K562 (cell line): ENCODE results near the gene GPR3. TPM values are rescaled to one million over a fixed set of nuclear protein-coding genes. Genes with fewer than 3 reads are reported as not detected.

Source experiments
- ADNP ChIP-seq: fragments of 200-800 bp; sonication (Bioruptor generic); IDR thresholded peaks from 2 replicates; pipeline ENCODE4 v1.6.1; 2016; ENCODE audit warnings: missing genetic modification characterization, missing compliant biosample characterization
- BCLAF1 ChIP-seq, 2 experiments: fragments of 450-650 bp in 1 of 2; IDR thresholded peaks; 2 replicates each; pipeline ENCODE4 v1.6.1; 2011 to 2017; ENCODE audit warnings: low read depth in 2 of 2, antibody characterized with exemption in 1 of 2, borderline replicate concordance in 1 of 2, low read length in 1 of 2, mild to moderate bottlenecking in 1 of 2, mixed read lengths in 1 of 2; ENCODE audit not compliant: control insufficient read depth in 1 of 2
- CBX3 ChIP-seq, 2 experiments: IDR thresholded peaks; 1 replicate in 1 of 2; 2 replicates in 1 of 2; pipeline ENCODE4 v1.6.1; 2012; ENCODE audit warnings: inconsistent platforms in 2 of 2, low read length in 2 of 2, borderline replicate concordance in 1 of 2, control low read depth in 1 of 2
- CHD4 ChIP-seq: fragments of 200-600 bp; sonication (generic); IDR thresholded peaks from 3 replicates; pipeline ENCODE4 v1.6.1; 2012; ENCODE audit warnings: low read depth, mild to moderate bottlenecking, mixed read lengths, low read length, inconsistent platforms; ENCODE audit not compliant: insufficient read depth, insufficient replicate concordance, poor library complexity, severe bottlenecking
- CTBP1 ChIP-seq: fragments of 450-650 bp; IDR thresholded peaks from 2 replicates; pipeline ENCODE4 v1.6.1; 2016; ENCODE audit warnings: borderline replicate concordance
- EP300 ChIP-seq: IDR thresholded peaks from 2 replicates; pipeline ENCODE4 v1.6.1; 2012; ENCODE audit warnings: low read length, improper control_type of control experiment
- GTF2F1 ChIP-seq: IDR thresholded peaks from 2 replicates; pipeline ENCODE4 v1.6.1; 2011; ENCODE audit warnings: low read depth, low read length, improper control_type of control experiment
- KLF6 ChIP-seq: fragments of 250-450 bp; sonication (Bioruptor Pico); IDR thresholded peaks from 2 replicates; pipeline ENCODE4 v1.4.0; 2020; ENCODE audit warnings: mild to moderate bottlenecking, moderate library complexity, borderline replicate concordance
- MTA2 ChIP-seq: fragments of 450-650 bp; IDR thresholded peaks from 2 replicates; pipeline ENCODE4 v1.6.1; 2016; ENCODE audit warnings: low read depth
- POU5F1 ChIP-seq: fragments of 150-350 bp; IDR thresholded peaks from 2 replicates; pipeline ENCODE4 v1.6.1; 2014; ENCODE audit warnings: borderline replicate concordance, low read length, low read depth, mild to moderate bottlenecking; ENCODE audit not compliant: partially characterized antibody
- PURB ChIP-seq: sonication (generic); formaldehyde crosslinking; IDR thresholded peaks from 2 replicates; pipeline ENCODE4 v1.9.0; 2021; ENCODE audit warnings: low read depth, mild to moderate bottlenecking, missing genetic modification reagents
- ZSCAN29 ChIP-seq: fragments of 450-650 bp; IDR thresholded peaks from 2 replicates; pipeline ENCODE4 v1.6.1; 2017
- polyA plus RNA-seq, 8 experiments: library from polyadenylated mRNA; depleted of rRNA in 4 of 8; stranded (reverse) in 5 of 8; unstranded in 3 of 8; fragments of >200 nt; fragmentation: Nextera tagmentation in 2 of 8; fragmentation: Illumina TruSeq in 1 of 8; extraction: Ambion mirVana in 2 of 8; extraction: Trizol in 1 of 8; gene quantifications; 2 replicates each; pipeline versions ENCODE4 v1.2.1 to v1.2.3, GENCODE V29; 2011 to 2014; ENCODE audit warnings: inconsistent platforms in 1 of 8, missing spikeins in 1 of 8
- total RNA-seq, 7 experiments: library from RNA; depleted of rRNA in 6 of 7; stranded (reverse); fragments of >200 nt in 6 of 7; fragmentation: Illumina TruSeq in 2 of 7; extraction: Trizol in 2 of 7; gene quantifications; 2 replicates each; pipeline versions ENCODE4 v1.2.1 to v1.2.3, GENCODE V29; 2011 to 2021; ENCODE audit warnings: low replicate concordance in 1 of 7
- TF ChIP-seq, protein P1 (sequence below): fragments of 450-650 bp; formaldehyde crosslinking; IDR thresholded peaks from 2 replicates; pipeline ENCODE4 v1.4.0; 2022; ENCODE audit warnings: missing genetic modification characterization
- TF ChIP-seq, protein P2 (sequence below): fragments of 450-650 bp; IDR thresholded peaks from 2 replicates; pipeline ENCODE4 v1.6.1; 2016; ENCODE audit warnings: antibody characterized with exemption
- TF ChIP-seq, protein P3 (sequence below): sonication (generic); formaldehyde crosslinking; IDR thresholded peaks from 2 replicates; pipeline ENCODE4 v1.8.0; 2023; ENCODE audit warnings: mild to moderate bottlenecking, missing genetic modification reagents

Gene GPR3
- total and polyA plus RNA-seq, 9 of the 15 experiments (the other 6 are each of a cell fraction or from before 2014, with no cell fraction given) = 0.24 to 11.5 (median 3.7) TPM

- TF ChIP-seq, protein P1, sequence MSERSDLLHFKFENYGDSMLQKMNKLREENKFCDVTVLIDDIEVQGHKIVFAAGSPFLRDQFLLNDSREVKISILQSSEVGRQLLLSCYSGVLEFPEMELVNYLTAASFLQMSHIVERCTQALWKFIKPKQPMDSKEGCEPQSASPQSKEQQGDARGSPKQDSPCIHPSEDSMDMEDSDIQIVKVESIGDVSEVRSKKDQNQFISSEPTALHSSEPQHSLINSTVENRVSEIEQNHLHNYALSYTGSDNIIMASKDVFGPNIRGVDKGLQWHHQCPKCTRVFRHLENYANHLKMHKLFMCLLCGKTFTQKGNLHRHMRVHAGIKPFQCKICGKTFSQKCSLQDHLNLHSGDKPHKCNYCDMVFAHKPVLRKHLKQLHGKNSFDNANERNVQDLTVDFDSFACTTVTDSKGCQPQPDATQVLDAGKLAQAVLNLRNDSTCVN (CRISPR knock-in tag) = no peak
- TF ChIP-seq MTA2 (no peak), KLF6 (no peak), ZSCAN29 (no peak), BCLAF1 (IDR thresholded peaks at IDR 0.05; ENCODE audit: borderline replicate concordance in 1 of 2, control insufficient read depth in 1 of 2, low read depth in 2 of 2, low read length in 1 of 2) (no peak), PURB (CRISPR knock-in tag) (no peak), POU5F1 (no peak), GTF2F1 (no peak), CTBP1 (no peak), ADNP (tag) (no peak), CBX3 (IDR thresholded peaks at IDR 0.05; ENCODE audit: borderline replicate concordance in 1 of 2, low read length in 2 of 2) (0 out of 3 replicates have a peak, but pooled peaks of 1 of the 2 experiments have one; percentile 38), EP300 (no peak), CHD4 (no peak)
- TF ChIP-seq, protein P2, sequence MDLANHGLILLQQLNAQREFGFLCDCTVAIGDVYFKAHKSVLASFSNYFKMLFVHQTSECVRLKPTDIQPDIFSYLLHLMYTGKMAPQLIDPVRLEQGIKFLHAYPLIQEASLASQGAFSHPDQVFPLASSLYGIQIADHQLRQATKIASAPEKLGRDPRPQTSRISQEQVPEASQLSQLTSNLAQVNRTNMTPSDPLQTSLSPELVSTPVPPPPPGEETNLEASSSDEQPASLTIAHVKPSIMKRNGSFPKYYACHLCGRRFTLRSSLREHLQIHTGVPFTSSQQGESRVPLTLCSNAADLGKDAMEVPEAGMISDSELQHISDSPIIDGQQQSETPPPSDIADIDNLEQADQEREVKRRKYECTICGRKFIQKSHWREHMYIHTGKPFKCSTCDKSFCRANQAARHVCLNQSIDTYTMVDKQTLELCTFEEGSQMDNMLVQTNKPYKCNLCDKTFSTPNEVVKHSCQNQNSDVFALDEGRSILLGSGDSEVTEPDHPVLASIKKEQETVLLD = no peak
- TF ChIP-seq, protein P3, sequence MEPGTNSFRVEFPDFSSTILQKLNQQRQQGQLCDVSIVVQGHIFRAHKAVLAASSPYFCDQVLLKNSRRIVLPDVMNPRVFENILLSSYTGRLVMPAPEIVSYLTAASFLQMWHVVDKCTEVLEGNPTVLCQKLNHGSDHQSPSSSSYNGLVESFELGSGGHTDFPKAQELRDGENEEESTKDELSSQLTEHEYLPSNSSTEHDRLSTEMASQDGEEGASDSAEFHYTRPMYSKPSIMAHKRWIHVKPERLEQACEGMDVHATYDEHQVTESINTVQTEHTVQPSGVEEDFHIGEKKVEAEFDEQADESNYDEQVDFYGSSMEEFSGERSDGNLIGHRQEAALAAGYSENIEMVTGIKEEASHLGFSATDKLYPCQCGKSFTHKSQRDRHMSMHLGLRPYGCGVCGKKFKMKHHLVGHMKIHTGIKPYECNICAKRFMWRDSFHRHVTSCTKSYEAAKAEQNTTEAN = no peak
Observed at GRCh38 chr1:27346991-27347624, 45.3 kb upstream of the GPR3 start (continued).
